ENCODE data around the gene B2M.
"Not testable (repeated sequence)": the region's sequence is repeated elsewhere in the genome, so short reads cannot be mapped to it uniquely, and the experiment has no call there.

B2M gene

DNA sequence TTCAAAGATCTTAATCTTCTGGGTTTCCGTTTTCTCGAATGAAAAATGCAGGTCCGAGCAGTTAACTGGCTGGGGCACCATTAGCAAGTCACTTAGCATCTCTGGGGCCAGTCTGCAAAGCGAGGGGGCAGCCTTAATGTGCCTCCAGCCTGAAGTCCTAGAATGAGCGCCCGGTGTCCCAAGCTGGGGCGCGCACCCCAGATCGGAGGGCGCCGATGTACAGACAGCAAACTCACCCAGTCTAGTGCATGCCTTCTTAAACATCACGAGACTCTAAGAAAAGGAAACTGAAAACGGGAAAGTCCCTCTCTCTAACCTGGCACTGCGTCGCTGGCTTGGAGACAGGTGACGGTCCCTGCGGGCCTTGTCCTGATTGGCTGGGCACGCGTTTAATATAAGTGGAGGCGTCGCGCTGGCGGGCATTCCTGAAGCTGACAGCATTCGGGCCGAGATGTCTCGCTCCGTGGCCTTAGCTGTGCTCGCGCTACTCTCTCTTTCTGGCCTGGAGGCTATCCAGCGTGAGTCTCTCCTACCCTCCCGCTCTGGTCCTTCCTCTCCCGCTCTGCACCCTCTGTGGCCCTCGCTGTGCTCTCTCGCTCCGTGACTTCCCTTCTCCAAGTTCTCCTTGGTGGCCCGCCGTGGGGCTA is at the start of gene B2M, which contains the start of gene PATL2:
Gene B2M (plus strand): TSS at position 422 of the 647 bp plus-strand sequence. CDS start 30 bp downstream, at position 452.
Gene PATL2 (minus strand): TSS at position 228 of the 647 bp plus-strand sequence. CDS start 34,833 bp downstream, outside the sequence.
- DNase-seq = peak; percentile 94

DNA sequence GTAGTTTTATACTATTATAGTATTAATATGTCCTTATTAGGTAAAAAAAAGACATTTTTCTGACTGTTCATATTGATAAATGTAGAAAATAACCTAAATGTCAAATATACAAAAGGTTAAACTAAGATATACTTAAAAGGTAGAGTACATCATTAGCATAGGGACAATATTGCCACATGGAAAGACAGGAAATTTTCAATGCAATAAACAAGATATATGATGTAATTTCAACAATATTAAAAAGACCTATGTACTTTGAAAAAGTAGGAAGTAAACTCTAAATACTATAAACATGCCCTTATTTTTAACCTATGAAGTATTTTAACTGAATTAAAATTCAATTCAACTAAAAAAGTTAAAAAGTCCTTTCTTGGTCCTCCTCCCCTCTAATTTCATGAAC is 49.7 kb upstream of the B2M start:
- no peak for DNase-seq

DNA sequence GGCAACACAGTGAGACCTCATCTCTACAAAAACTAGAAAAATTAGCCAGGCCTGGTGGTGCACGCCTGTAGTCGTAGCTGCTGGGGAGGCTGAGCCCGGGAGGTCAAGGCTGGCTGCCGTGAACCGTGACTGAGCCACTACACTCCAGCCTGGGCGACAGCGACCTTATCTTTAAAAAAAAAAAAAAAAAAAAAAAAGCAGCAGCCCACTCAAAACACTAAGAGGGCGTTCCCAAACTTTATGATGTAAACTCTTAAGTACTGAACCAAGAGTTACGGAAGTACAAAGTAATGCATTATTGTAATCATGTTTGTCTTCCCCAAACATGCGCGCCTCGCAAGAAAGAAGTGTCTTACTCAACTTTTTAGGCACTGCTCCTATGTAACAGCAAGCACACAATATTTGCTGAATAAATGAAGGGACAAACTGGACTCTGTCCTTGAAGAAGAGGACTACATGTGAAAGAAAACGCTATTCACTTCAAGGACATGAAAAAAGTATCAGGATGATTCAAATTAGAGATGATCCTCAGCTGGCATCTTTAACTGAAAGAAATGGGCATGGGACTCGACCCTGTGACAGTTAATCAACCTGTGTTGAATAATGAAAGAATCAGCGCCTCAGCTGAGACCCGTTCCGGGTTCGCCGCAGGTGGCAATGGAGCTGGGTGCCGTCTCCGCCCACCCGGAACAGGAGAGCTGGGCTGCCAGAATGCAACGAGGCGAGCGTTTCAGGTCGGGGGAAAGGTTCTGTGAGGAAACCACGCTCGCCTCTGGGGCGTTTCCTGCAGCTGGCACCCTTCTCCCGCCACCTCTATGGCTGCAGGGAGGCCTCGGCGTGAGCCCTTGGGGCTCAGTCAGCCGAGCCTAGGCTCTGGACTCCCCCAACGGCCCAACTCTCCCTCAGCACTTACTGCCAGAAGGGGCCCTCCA is 48.6 kb upstream of the B2M start:
- DNase-seq = peak; percentile 85

DNA sequence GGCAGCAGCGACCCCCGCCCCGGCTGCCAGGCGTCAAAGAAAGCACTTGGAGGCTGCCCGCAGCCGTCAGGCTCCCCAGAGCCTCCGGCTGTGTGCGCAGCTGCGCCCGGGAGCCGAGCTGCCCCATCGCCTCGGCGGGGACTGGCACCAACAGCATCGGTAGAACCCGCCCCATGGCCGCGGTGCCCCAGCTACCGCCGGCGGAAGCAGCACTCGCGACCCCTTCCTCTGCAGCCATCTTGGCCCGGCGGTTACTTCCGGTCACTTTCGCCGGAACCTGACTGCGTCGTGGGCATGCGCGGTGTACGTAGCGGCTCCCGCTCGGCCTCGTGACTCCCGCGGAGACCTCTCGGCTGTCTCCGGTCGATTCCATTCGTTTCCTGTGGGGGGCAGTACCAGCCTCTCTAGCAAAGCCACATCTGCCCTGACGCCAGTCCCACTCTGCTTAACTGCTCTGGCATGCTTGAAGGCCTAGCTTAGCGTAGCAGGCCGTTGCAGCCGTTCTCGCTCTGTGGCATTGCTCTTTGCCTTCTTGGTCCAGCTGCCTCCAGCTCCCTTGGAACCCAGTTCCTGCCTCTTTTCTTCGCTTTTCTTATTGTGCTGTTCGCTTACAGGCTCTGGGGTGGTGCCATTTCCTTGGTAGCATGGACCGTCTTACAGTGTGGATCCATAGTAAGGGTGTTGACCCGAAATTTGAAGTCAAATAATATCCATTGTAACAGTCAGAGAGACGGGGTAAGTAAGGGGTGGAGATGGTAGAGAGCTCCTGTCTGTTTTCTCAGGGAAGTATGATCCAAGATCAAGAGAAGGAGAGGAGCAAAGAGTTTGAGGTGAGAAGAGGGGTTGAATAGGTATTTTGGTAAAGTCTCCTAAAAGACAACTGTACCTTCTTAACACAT is 47.7 kb upstream of the B2M start, which contains the start of gene SPG11:
Gene SPG11 (minus strand): TSS at position 253 of the 899 bp plus-strand sequence. CDS start 15 bp downstream, at position 238.
- DNase-seq = peak; percentile 96

GRCh38 chr15:44666210-44667038 is 44.9 kb upstream of the B2M start:
- DNase-seq = peak; percentile 43

GRCh38 chr15:44667039-44667360 is 44.3 kb upstream of the B2M start:
- DNase-seq = no peak

- no peak for DNase-seq
These were observed 42.4 kb upstream of the B2M start for GRCh38 chr15:44668921-44669320.

- peak; percentile 37 for DNase-seq
These were observed 41.0 kb upstream of the B2M start for GRCh38 chr15:44670087-44670950.

- no peak for DNase-seq
These were observed 37.7 kb upstream of the B2M start for GRCh38 chr15:44673639-44674038.

- no peak for DNase-seq
These were observed 35.4 kb upstream of the B2M start for GRCh38 chr15:44675911-44676310.

DNA sequence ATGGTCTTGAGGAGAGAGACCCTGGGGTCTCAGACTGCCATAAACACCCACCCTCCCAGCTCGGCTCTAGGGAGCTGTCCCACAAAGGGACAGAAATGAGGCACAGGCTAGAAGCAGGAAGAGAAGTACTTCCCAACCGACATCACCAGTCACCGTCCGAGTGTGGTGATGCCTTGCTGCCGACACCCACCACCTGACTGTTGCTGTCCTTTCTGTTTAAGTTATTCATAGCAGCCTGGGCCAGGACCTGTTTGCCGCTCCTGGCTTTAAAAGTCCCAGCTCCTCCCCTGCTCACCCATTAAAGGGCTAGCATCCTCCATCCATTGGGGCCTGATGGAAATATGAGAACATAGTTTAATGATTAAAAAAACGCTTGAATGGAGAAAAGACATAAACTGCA is 34.6 kb upstream of the B2M start:
- no peak for DNase-seq

DNA sequence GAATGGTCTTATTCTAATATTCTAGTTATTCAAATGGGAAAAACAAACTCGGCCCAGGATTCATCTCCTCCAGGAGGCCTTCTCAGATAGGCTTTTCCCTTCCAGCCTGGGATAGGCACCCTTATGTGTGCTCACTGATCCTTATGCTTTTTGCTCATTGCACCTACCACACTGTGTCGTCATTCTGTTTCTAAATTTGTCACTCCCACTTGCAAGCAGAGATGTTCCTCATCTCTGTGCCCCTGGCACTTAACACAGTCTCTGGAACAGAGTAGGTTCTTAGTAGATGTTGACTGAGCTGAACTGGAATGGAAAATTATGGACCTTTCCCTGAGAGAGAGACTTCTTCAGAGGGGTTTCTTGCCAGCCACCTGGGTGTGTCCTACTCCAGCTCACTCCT is 29.1 kb upstream of the B2M start:
- no peak for DNase-seq

- DNase-seq = peak; percentile 87
These were observed 28.3 kb upstream of the B2M start for GRCh38 chr15:44682809-44683682.

DNA sequence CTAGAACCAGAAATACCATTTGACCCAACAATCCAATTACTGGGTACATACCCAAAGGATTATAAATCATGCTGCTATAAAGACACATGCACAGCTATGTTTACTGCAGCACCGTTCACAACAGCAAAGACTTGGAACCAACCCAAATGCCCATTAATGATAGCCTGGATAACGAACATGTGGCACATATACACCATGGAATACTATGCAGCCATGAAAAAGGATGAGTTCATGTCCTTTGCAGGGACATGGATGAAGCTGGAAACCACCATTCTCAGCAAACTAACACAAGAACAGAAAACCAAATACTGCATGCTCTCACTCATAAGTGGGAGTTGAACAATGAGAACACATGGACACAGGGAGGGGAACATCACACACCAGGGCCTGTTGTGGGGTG is 22.0 kb upstream of the B2M start:
- DNase-seq = not testable (repeated sequence)

DNA sequence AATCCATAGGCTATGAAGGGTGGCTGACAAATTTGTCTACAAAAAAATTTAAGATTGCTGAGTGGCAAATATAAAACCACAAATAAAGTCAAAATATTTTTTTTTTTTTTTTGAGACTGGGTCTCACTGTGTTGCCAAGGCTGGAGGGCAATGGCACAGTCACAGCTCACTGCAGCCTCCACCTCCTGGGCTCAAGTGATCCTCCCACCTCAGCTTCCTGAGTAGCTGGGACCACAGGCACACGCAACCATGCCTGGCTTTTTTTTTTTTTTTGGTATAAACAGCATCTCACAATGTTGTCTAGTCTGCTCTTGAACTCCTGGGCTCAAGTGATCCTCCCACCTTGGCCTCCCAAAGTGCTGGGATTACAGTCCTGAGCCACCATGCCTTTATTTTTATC is 21.1 kb upstream of the B2M start:
- not testable (repeated sequence) for DNase-seq

DNA sequence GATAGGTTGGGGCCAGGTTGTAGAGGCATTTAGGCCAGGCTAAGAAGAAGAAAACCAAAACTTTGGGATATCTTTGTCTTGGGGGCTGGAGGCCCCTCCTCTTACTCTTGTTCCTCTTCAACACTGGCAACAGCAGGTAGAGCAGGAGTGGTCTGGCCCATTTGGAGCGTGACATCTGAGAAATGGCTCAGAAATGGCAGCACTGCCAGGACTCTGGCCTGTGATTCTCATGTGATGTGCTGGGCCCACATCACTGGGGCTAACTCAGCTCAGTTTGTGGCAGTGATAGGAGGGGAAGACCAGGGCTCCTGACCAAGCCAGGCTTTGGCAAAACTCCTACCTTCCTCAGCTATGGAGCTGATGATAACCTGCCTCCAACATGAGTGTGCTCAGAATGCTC is 18.7 kb upstream of the B2M start:
- no peak for DNase-seq

DNA sequence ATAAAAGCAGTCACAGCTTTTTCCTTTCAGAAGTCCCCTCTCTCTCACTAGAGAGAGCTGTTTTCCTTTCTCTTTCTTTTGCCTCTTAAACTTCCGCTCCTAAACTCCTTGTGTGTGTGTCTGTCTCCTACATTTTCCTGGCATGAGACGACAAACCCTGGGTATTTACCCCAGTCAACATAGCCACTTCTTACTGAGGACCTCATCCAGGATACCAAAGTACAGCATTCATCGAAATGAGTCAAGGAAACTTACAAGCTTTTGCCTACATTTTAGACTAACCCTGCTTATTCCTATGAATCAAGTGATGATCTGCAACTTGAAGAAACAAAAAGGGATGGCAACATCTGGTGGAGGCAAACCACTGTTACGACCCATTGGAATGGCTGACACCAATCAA is 16.9 kb upstream of the B2M start:
- DNase-seq = no peak

- DNase-seq = no peak
These were observed 16.0 kb upstream of the B2M start for GRCh38 chr15:44695294-44695693.

GRCh38 chr15:44697014-44697413 is 14.3 kb upstream of the B2M start:
- DNase-seq = no peak

- no peak for DNase-seq
These were observed 12.7 kb upstream of the B2M start for GRCh38 chr15:44698641-44699040.
